HCT116 (cell line): ENCODE results near the gene SLC25A39.

Experiments used
- EZH2 ChIP-seq: fragments of 200-600 bp; sonication (generic); IDR thresholded peaks from 2 replicates; pipeline ENCODE4 v1.6.1; 2017; ENCODE audit warnings: antibody characterized with exemption, mixed run types
- POLR2A ChIP-seq: IDR thresholded peaks from 2 replicates; pipeline ENCODE4 v1.7.0; 2011; ENCODE audit warnings: borderline replicate concordance; ENCODE audit not compliant: insufficient read depth, insufficient read length; ENCODE audit errors: extremely low read depth
- SIN3A ChIP-seq: IDR thresholded peaks from 2 replicates; pipeline ENCODE4 v1.6.1; 2012; ENCODE audit warnings: low read depth
- TF ChIP-seq, protein P1 (sequence below): IDR thresholded peaks from 2 replicates; pipeline ENCODE4 v1.6.1; 2012; ENCODE audit warnings: low read depth
- TF ChIP-seq, protein P2 (sequence below), 3 experiments: fragments of 200-600 bp in 1 of 3; sonication (generic) in 1 of 3; IDR thresholded peaks in 2 of 3; conservative IDR thresholded peaks in 1 of 3; 2 replicates each; pipeline ENCODE4 v1.5.1; 2012 to 2017; ENCODE audit warnings: low read depth in 2 of 3, low read length in 2 of 3, antibody characterized with exemption in 1 of 3, borderline replicate concordance in 1 of 3, control low read depth in 1 of 3, mild to moderate bottlenecking in 1 of 3, mixed read lengths in 1 of 3, mixed run types in 1 of 3, moderate library complexity in 1 of 3; ENCODE audit not compliant: insufficient read depth in 1 of 3

DNA sequence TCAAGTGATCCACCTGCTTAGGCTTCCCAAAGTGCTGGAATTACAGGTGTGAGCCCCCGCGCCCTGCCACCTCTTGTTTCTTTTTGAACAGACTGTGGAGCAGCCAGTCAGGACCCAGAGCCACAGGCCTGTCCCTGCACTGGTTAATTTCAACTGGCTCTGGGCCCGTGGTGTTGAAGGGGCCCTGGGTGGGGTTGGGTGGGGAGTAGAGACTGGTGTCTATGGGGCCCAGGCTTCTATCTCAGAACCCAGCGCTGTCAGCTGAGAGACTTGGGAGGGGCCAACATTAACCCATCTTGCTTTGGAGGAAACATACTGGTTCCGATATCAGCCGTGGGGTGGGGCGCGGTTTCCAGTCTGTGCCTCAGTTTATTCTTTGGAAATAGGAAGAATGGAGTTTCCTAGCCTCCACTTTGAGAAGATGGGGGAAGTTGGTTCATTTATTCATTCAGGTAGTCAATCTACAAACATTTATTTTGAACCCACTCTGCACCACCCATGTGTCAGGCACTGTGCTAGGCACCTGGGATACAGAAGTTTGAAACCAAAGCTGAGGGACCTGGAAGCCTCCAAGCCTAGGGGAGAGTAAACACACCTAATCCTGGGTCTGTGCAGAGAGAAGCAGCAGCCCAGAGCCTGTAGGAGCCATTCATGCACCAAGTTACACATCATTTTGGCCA lies 41.1 kb downstream of the SLC25A39 start:
- no peak for TF ChIP-seq POLR2A
- TF ChIP-seq, protein P1, sequence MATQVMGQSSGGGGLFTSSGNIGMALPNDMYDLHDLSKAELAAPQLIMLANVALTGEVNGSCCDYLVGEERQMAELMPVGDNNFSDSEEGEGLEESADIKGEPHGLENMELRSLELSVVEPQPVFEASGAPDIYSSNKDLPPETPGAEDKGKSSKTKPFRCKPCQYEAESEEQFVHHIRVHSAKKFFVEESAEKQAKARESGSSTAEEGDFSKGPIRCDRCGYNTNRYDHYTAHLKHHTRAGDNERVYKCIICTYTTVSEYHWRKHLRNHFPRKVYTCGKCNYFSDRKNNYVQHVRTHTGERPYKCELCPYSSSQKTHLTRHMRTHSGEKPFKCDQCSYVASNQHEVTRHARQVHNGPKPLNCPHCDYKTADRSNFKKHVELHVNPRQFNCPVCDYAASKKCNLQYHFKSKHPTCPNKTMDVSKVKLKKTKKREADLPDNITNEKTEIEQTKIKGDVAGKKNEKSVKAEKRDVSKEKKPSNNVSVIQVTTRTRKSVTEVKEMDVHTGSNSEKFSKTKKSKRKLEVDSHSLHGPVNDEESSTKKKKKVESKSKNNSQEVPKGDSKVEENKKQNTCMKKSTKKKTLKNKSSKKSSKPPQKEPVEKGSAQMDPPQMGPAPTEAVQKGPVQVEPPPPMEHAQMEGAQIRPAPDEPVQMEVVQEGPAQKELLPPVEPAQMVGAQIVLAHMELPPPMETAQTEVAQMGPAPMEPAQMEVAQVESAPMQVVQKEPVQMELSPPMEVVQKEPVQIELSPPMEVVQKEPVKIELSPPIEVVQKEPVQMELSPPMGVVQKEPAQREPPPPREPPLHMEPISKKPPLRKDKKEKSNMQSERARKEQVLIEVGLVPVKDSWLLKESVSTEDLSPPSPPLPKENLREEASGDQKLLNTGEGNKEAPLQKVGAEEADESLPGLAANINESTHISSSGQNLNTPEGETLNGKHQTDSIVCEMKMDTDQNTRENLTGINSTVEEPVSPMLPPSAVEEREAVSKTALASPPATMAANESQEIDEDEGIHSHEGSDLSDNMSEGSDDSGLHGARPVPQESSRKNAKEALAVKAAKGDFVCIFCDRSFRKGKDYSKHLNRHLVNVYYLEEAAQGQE, result no peak
- TF ChIP-seq, protein P2, sequence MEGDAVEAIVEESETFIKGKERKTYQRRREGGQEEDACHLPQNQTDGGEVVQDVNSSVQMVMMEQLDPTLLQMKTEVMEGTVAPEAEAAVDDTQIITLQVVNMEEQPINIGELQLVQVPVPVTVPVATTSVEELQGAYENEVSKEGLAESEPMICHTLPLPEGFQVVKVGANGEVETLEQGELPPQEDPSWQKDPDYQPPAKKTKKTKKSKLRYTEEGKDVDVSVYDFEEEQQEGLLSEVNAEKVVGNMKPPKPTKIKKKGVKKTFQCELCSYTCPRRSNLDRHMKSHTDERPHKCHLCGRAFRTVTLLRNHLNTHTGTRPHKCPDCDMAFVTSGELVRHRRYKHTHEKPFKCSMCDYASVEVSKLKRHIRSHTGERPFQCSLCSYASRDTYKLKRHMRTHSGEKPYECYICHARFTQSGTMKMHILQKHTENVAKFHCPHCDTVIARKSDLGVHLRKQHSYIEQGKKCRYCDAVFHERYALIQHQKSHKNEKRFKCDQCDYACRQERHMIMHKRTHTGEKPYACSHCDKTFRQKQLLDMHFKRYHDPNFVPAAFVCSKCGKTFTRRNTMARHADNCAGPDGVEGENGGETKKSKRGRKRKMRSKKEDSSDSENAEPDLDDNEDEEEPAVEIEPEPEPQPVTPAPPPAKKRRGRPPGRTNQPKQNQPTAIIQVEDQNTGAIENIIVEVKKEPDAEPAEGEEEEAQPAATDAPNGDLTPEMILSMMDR (IDR thresholded peaks at IDR 0.05 in 2 of 3, conservative IDR thresholded peaks at IDR 0.05 in 1 of 3; ENCODE audit: borderline replicate concordance in 1 of 3, insufficient read depth in 1 of 3, low read depth in 2 of 3, low read length in 2 of 3), result no peak
- TF ChIP-seq SIN3A, result no peak
- TF ChIP-seq EZH2, result no peak
